ENCODE data around the gene NFATC4. TPM values are rescaled to one million over a fixed set of nuclear protein-coding genes. Genes with fewer than 3 reads are reported as not detected.
A peak's percentile ranks its signal among the peaks of the same experiment; 100 is the strongest.
"Not testable (repeated sequence)": the region's sequence is repeated elsewhere in the genome, so short reads cannot be mapped to it uniquely, and the experiment has no call there.

NFATC4 gene
- total and polyA plus RNA-seq, 8 donors, result 3.3 to 97.9 (median 12.7) TPM

DNA sequence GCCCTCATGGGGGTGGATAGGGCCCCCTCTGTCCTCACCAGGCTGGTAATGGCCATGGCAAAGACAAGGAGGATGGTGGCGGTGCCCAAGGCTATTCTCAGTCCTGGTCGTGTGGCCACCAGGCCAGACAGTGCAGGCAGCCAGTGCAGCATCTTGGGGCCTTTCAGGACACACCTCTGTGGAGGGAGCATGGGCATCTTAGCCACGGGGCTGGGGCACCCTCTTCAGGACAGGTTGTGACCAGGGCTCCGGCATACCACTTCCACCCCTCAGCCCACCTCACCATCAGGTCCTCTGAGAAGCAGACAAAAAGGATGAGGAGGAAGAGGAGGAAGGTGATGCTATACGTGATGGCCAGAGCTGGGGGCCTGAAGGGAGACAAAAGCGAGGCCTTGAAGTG is 44.0 kb upstream of the NFATC4 start:
- H3K4me1 ChIP-seq, result no peaks in the 10 kb centered on the region
- no peak overlapping the region for H3K4me3 ChIP-seq
- FAIRE-seq, result no peak
- ATAC-seq, result no peak
- DNase-seq, result no peak
- TF ChIP-seq, protein P1, sequence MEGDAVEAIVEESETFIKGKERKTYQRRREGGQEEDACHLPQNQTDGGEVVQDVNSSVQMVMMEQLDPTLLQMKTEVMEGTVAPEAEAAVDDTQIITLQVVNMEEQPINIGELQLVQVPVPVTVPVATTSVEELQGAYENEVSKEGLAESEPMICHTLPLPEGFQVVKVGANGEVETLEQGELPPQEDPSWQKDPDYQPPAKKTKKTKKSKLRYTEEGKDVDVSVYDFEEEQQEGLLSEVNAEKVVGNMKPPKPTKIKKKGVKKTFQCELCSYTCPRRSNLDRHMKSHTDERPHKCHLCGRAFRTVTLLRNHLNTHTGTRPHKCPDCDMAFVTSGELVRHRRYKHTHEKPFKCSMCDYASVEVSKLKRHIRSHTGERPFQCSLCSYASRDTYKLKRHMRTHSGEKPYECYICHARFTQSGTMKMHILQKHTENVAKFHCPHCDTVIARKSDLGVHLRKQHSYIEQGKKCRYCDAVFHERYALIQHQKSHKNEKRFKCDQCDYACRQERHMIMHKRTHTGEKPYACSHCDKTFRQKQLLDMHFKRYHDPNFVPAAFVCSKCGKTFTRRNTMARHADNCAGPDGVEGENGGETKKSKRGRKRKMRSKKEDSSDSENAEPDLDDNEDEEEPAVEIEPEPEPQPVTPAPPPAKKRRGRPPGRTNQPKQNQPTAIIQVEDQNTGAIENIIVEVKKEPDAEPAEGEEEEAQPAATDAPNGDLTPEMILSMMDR (IDR thresholded peaks at IDR 0.05), result no peak
- 59 to 78% methylated on average over 6 of the region's 6 CpGs for WGBS, 2 donors
- no peak overlapping the region for H3K27ac ChIP-seq
- H3K9me3 ChIP-seq, result no peaks in the 10 kb centered on the region
- intact Hi-C loops (cut with DNase I), result no loop called here
- no peaks in the 10 kb centered on the region for H3K36me3 ChIP-seq
- H3K27me3 ChIP-seq, result no peaks in the 10 kb centered on the region

DNA sequence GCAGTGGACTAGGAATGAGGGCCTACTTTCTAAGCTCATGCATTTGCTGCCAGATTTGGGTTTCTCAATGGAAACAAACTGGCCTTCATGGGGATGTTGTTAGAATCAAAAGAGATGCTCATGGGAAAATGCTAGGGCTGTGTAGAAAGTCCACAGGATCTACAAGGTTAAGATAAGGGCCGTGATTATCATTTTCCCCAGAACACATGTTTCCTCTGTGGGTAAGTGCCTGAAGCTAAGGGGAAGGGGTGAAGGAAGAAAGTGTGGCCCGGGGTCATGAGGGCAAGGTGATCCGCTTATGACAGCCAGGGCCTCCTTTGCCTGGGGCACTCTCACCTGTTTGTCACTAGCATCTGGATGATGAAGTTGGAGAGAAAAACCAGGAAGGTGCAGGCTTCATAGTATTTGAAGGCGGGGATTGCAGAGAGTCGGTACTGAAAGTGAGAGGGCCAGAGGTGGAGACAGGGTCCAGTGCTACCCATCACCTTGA is 42.9 kb upstream of the NFATC4 start:
- intact Hi-C loops (cut with DNase I), result no loop called here
- H3K4me1 ChIP-seq, result no peaks in the 10 kb centered on the region
- no peak overlapping the region for H3K4me3 ChIP-seq
- no peaks in the 10 kb centered on the region for H3K36me3 ChIP-seq
- TF ChIP-seq, protein P1 (IDR thresholded peaks at IDR 0.05), result no peak
- no peaks in the 10 kb centered on the region for H3K27me3 ChIP-seq
- no peak overlapping the region for H3K27ac ChIP-seq
- no peaks in the 10 kb centered on the region for H3K9me3 ChIP-seq
- ATAC-seq (no peak), DNase-seq (no peak), FAIRE-seq (no peak)
- 72 to 83% methylated on average over 5 of the region's 5 CpGs for WGBS, 2 donors

DNA sequence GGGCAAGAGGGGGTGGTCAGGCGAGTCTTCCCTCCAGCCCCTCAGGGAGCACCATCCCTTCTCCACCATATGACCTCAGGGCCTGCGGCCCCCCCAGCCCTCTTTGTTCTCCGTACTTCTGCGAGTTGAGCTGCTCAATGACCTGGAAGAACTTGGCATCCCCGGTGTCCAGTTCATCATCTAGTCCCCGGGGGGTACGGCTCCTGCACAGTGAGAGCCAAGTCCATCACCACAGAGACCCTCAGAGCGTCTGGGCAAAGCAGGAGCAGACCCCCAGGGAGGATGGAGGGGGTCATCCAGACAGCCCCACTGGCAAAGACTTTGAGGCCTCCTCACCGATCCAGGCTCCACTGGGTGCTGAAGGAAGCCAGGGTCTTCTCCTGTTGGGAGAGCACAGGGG is 42.0 kb upstream of the NFATC4 start:
- FAIRE-seq (no peak), ATAC-seq (no peak), DNase-seq (no peak)
- WGBS, 2 donors, result 66 to 78% methylated on average over 9 of the region's 9 CpGs
- TF ChIP-seq, protein P1 (IDR thresholded peaks at IDR 0.05), result no peak
- H3K27ac ChIP-seq, result no peak overlapping the region
- no peaks in the 10 kb centered on the region for H3K4me1 ChIP-seq
- no peak overlapping the region for H3K4me3 ChIP-seq
- H3K9me3 ChIP-seq, result no peaks in the 10 kb centered on the region
- H3K27me3 ChIP-seq, result no peaks in the 10 kb centered on the region
- H3K36me3 ChIP-seq, result no peaks in the 10 kb centered on the region
- intact Hi-C loops (cut with DNase I), result no loop called here

DNA sequence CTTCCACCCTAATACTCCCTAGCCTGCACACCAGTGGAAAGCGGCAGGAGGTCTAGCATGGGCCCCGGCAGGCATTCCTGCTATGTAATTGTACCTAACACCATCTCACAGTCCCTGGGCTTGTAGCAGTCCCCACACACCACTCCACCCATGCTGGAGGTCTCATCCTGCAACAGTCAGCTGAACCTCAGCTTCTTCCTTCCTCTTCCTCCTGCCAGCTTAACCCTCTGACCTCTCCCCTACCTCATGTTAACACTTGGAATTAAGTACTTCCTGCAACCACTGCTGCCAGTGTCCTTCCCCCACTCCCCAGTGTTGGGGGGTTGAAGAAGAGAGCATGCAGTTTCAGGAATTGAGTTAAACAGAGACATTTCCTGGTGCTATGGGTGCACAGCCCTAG is 40.7 kb upstream of the NFATC4 start:
- H3K36me3 ChIP-seq, result no peaks in the 10 kb centered on the region
- no peaks in the 10 kb centered on the region for H3K27me3 ChIP-seq
- no peak overlapping the region for H3K27ac ChIP-seq
- peaks cover under 1 to 5% (median 2%) of the 10 kb centered on the region in 3 donors for H3K4me1 ChIP-seq
- H3K9me3 ChIP-seq, result no peaks in the 10 kb centered on the region
- intact Hi-C loops (cut with DNase I), result no loop called here
- WGBS, 2 donors, result 86 to 88% methylated on average over 2 of the region's 2 CpGs
- H3K4me3 ChIP-seq, result no peak overlapping the region
- FAIRE-seq (no peak), ATAC-seq (no peak), DNase-seq (no peak)
- TF ChIP-seq, protein P1 (IDR thresholded peaks at IDR 0.05), result no peak

DNA sequence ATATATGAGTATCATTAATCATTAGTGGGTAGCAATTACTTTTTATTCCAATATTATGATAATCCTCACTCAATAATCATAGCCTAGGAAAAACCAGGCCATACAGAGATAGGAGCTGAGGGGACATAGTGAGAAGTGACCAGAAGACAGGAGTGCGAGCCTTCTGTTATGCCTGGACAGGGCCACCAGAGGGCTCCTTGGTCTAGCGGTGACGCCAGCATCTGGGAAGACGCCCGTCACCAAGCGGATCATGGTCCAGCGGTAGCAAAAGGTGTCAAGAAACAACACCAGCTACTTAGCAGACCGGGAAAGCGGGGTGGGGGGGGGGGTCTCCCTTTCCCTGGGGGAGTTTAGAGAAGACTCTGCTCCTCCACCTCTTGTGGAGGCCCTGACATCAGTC is 40.1 kb upstream of the NFATC4 start:
- ATAC-seq; intact Hi-C loops (cut with DNase I); H3K4me1 ChIP-seq; H3K27ac ChIP-seq; H3K9me3 ChIP-seq; FAIRE-seq; H3K4me3 ChIP-seq; H3K36me3 ChIP-seq; H3K27me3 ChIP-seq: not testable (repeated sequence)
- peak in 5 of 6 donors; percentile 44 to 80 (median 70) for DNase-seq
- TF ChIP-seq, protein P1 (IDR thresholded peaks at IDR 0.05), result peak; percentile 32 to 57 (median 49)
- 2% methylated on average over 9 of the region's 9 CpGs for WGBS, 2 donors

Data from pancreas (tissue), 10 donors.